Trophoblast cell (in vitro differentiated cells and primary cell): ENCODE measurements around the gene ZNF223.

Source experiments
- DNase-seq, 2 donors: peaks; one replicate each; pipeline ENCODE4 v3.0.0-alpha.2; 2016
- H2AFZ ChIP-seq: 2 replicates; pipeline ENCODE4 v1.6.1; 2013; ENCODE audit warnings: low read length, moderate library complexity, mild to moderate bottlenecking; ENCODE audit not compliant: insufficient read depth, poor library complexity
- H2AK5ac ChIP-seq: 2 replicates; pipeline ENCODE4 v1.6.1; 2013; ENCODE audit warnings: mild to moderate bottlenecking, low read length
- H2BK120ac ChIP-seq: 2 replicates; pipeline ENCODE4 v1.6.1; 2013; ENCODE audit warnings: low read length, mild to moderate bottlenecking, moderate library complexity; ENCODE audit not compliant: insufficient read depth, poor library complexity
- H2BK12ac ChIP-seq: 2 replicates; pipeline ENCODE4 v1.6.1; 2013; ENCODE audit warnings: mild to moderate bottlenecking, low read length, moderate library complexity
- H2BK5ac ChIP-seq: 2 replicates; pipeline ENCODE4 v1.6.1; 2013; ENCODE audit warnings: low read length, low read depth, moderate library complexity, mild to moderate bottlenecking; ENCODE audit not compliant: poor library complexity
- H3K14ac ChIP-seq: 2 replicates; pipeline ENCODE4 v1.6.1; 2013; ENCODE audit warnings: mild to moderate bottlenecking, low read length
- H3K18ac ChIP-seq: 2 replicates; pipeline ENCODE4 v1.6.1; 2013; ENCODE audit warnings: mild to moderate bottlenecking, low read length
- H3K23ac ChIP-seq: 2 replicates; pipeline ENCODE4 v1.6.1; 2013; ENCODE audit warnings: low read length
- H3K27ac ChIP-seq: 2 replicates; pipeline ENCODE4 v1.5.1; 2013; ENCODE audit warnings: low read depth, mild to moderate bottlenecking, inconsistent platforms, low read length, moderate library complexity
- H3K27me3 ChIP-seq: 2 replicates; pipeline ENCODE4 v1.6.1; 2013; ENCODE audit warnings: inconsistent platforms, mild to moderate bottlenecking, low read length, moderate library complexity; ENCODE audit not compliant: insufficient read depth
- H3K36me3 ChIP-seq, 2 experiments: 1 replicate in 1 of 2; 2 replicates in 1 of 2; pipeline ENCODE4 v1.6.1; 2013; ENCODE audit warnings: low read length in 2 of 2, mild to moderate bottlenecking in 2 of 2, moderate library complexity in 1 of 2; ENCODE audit not compliant: insufficient read depth in 2 of 2, control insufficient read depth in 1 of 2
- H3K4ac ChIP-seq: 2 replicates; pipeline ENCODE4 v1.6.1; 2013; ENCODE audit warnings: low read depth, mild to moderate bottlenecking, low read length, moderate library complexity
- H3K4me1 ChIP-seq, 2 experiments: 1 replicate in 1 of 2; 2 replicates in 1 of 2; pipeline ENCODE4 v1.6.1; 2013; ENCODE audit warnings: low read length in 2 of 2, mild to moderate bottlenecking in 2 of 2, moderate library complexity in 1 of 2; ENCODE audit not compliant: insufficient read depth in 2 of 2, control insufficient read depth in 1 of 2
- H3K4me2 ChIP-seq: 2 replicates; pipeline ENCODE4 v1.6.1; 2013; ENCODE audit warnings: inconsistent platforms, mild to moderate bottlenecking, low read length, moderate library complexity
- H3K4me3 ChIP-seq: 2 replicates; pipeline ENCODE4 v1.5.1; 2013; ENCODE audit warnings: mild to moderate bottlenecking, low read depth, low read length, inconsistent platforms
- H3K79me1 ChIP-seq: one replicate; pipeline ENCODE4 v1.6.1; 2013; ENCODE audit warnings: low read length
- H3K79me2 ChIP-seq: 2 replicates; pipeline ENCODE4 v1.6.1; 2013; ENCODE audit warnings: low read length, mild to moderate bottlenecking; ENCODE audit not compliant: control insufficient read depth, insufficient read depth, poor library complexity
- H3K9ac ChIP-seq: 2 replicates; pipeline ENCODE4 v1.6.1; 2013; ENCODE audit warnings: mild to moderate bottlenecking, low read length
- H3K9me3 ChIP-seq: 2 replicates; pipeline ENCODE4 v1.6.1; 2013; ENCODE audit warnings: low read depth, mild to moderate bottlenecking, control low read depth, inconsistent platforms, low read length; ENCODE audit not compliant: insufficient read depth
- H4K12ac ChIP-seq: 2 replicates; pipeline ENCODE4 v1.6.1; 2013; ENCODE audit warnings: low read depth, mild to moderate bottlenecking, low read length, moderate library complexity
- H4K8ac ChIP-seq: 2 replicates; pipeline ENCODE4 v1.6.1; 2013; ENCODE audit warnings: low read depth, mild to moderate bottlenecking, low read length, moderate library complexity
- H4K91ac ChIP-seq: one replicate; pipeline ENCODE4 v1.6.1; 2013; ENCODE audit warnings: low read depth, mild to moderate bottlenecking, low read length, moderate library complexity
- WGBS: extraction: QIAGEN DNeasy Blood & Tissue Kit; methylation state at CpG from one replicate; pipeline ENCODE4 v1.1.7; 2013; ENCODE audit warnings: missing lambda C conversion rate; ENCODE audit not compliant: insufficient read length, insufficient coverage; ENCODE audit errors: extremely low coverage; 5-methylcytosine and 5-hydroxymethylcytosine counted together

The ZNF223 gene

DNA sequence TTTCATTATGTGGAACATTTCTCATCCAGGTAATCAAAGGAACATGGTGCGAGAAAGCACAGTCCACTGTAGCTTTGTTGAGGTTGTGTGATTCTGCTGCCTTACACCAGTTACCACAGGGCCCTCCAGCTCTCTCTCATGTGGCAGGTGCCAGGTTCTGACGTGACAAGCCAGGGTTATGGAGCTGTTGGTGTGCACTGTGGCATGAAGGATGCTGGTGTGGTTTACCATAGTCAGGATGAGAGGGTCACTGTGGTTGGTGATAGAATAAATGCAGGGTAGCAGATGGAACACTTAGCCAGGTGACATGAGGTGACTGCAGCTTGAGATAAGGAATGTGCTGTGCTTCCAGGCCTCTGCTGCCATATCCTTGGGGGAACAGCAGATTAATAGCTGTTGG, 7.4 kb downstream of the ZNF223 start:
- Histone ChIP-seq H3K4ac (no peak overlapping the region), H2AFZ (no peak overlapping the region), H2BK120ac (no peak overlapping the region), H2BK12ac (no peak overlapping the region), H2AK5ac (no peak overlapping the region), H3K27ac (no peak overlapping the region), H3K23ac (no peak overlapping the region), H4K91ac (no peak overlapping the region), H3K4me2 (no peak overlapping the region), H3K9ac (no peak overlapping the region), H3K14ac (no peak overlapping the region), H4K12ac (no peak overlapping the region), H3K9me3 (peaks cover 9% of the 10 kb centered on the region), H3K4me1 (no peaks in the 10 kb centered on the region), H3K79me1 (no peaks in the 10 kb centered on the region), H2BK5ac (no peak overlapping the region), H4K8ac (no peak overlapping the region), H3K4me3 (no peak overlapping the region), H3K27me3 (no peaks in the 10 kb centered on the region), H3K18ac (no peak overlapping the region), H3K36me3 (peaks cover 26 to 49% of the 10 kb centered on the region in 2 experiments), H3K79me2 (no peaks in the 10 kb centered on the region)
- WGBS, result no CpG with 5 or more reads among the region's 2 CpGs
- DNase-seq, result no peak

DNA sequence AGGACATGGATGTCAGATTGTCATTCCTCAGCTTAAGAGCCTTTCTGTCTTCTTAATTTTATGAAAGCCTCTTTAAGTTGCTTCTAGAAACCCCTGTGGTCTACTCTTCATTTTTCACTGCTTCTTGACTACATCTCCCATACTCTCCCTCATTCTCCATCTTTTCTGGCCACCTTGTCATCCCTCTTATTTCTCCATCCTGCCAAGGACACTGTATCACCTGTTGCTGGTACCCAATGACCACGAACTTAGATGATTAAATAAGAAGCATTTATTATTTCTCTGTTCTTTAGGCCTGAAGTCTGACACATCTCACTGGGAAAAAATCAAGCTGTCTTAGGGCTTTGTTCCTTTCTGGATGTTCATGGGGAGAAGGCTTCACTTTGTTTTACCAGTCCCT, 9.2 kb downstream of the ZNF223 start:
- Histone ChIP-seq H3K79me2 (no peaks in the 10 kb centered on the region), H3K4me1 (no peaks in the 10 kb centered on the region), H3K9me3 (peaks cover 11% of the 10 kb centered on the region), H3K18ac (no peak overlapping the region), H4K8ac (no peak overlapping the region), H2BK120ac (no peak overlapping the region), H3K14ac (no peak overlapping the region), H3K4ac (no peak overlapping the region), H4K91ac (no peak overlapping the region), H3K4me2 (no peak overlapping the region), H3K79me1 (no peaks in the 10 kb centered on the region), H4K12ac (no peak overlapping the region), H3K27me3 (no peaks in the 10 kb centered on the region), H3K9ac (no peak overlapping the region), H2BK12ac (no peak overlapping the region), H3K23ac (no peak overlapping the region), H2AK5ac (no peak overlapping the region), H3K36me3 (peaks cover 27 to 55% of the 10 kb centered on the region in 2 experiments), H2AFZ (no peak overlapping the region), H3K4me3 (no peak overlapping the region), H3K27ac (no peak overlapping the region), H2BK5ac (no peak overlapping the region)
- no peak for DNase-seq
- WGBS, result no CpG with 5 or more reads among the region's 1 CpG

DNA sequence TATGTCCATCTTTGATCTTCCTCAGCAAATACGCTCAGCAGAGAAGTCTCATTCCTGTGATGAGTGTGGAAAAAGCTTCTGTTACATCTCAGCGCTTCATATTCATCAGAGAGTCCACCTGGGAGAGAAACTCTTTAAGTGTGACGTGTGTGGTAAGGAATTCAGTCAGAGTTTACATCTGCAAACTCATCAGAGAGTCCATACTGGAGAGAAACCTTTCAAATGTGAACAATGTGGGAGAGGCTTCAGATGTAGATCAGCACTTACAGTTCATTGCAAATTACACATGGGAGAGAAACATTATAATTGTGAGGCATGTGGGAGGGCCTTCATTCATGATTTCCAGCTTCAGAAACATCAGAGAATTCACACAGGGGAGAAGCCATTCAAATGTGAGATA, 14.5 kb downstream of the ZNF223 start:
- Histone ChIP-seq H2BK120ac (no peak overlapping the region), H3K14ac (no peak overlapping the region), H3K4ac (no peak overlapping the region), H3K36me3 (peaks cover 10 to 32% of the 10 kb centered on the region in 2 experiments), H3K4me2 (no peak overlapping the region), H3K9me3 (peaks cover 9% of the 10 kb centered on the region), H3K27me3 (no peaks in the 10 kb centered on the region), H3K23ac (no peak overlapping the region), H3K4me3 (no peak overlapping the region), H2BK12ac (no peak overlapping the region), H4K91ac (no peak overlapping the region), H2BK5ac (no peak overlapping the region), H4K12ac (no peak overlapping the region), H2AFZ (no peak overlapping the region), H2AK5ac (no peak overlapping the region), H3K9ac (no peak overlapping the region), H3K79me2 (no peaks in the 10 kb centered on the region), H3K18ac (no peak overlapping the region), H3K79me1 (no peaks in the 10 kb centered on the region), H3K27ac (no peak overlapping the region), H3K4me1 (no peaks in the 10 kb centered on the region), H4K8ac (no peak overlapping the region)
- WGBS, result no CpG with 5 or more reads among the region's 3 CpGs
- no peak for DNase-seq

DNA sequence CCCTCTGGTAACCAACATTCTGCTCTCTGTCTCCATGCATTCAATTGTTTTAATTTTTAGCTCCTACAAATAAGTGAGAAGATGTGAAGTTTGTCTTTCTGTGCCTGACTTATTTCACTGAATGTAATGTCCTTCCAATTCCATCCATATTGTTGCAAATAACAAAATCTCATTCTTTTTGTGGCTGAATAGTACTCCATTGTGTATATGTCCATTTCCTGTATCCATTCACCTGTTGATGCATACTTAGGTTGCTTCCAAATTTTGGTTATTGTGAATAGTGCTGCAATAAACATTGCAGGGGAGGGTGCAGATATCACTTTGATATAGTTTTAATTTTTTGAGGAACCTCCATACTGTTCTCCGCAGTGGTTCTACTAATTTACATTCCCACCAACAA, 17.6 kb downstream of the ZNF223 start:
- Histone ChIP-seq H2AFZ (no peak overlapping the region), H4K12ac (no peak overlapping the region), H2BK120ac (no peak overlapping the region), H3K79me2 (no peaks in the 10 kb centered on the region), H3K27ac (no peak overlapping the region), H3K4me1 (peaks cover 4 to 7% of the 10 kb centered on the region in 2 experiments), H3K27me3 (no peaks in the 10 kb centered on the region), H2BK12ac (no peak overlapping the region), H4K91ac (no peak overlapping the region), H4K8ac (no peak overlapping the region), H3K79me1 (peaks cover 3% of the 10 kb centered on the region), H3K36me3 (peaks cover 3 to 20% of the 10 kb centered on the region in 2 experiments), H3K9me3 (peaks cover 3% of the 10 kb centered on the region), H3K23ac (no peak overlapping the region), H2BK5ac (no peak overlapping the region), H2AK5ac (no peak overlapping the region), H3K4me3 (no peak overlapping the region), H3K18ac (no peak overlapping the region), H3K9ac (no peak overlapping the region), H3K4me2 (no peak overlapping the region), H3K4ac (no peak overlapping the region), H3K14ac (no peak overlapping the region)
- no CpG with 5 or more reads among the region's 1 CpG for WGBS
- DNase-seq, result no peak
